Large intestine (tissue), 3 donors: ENCODE measurements around the gene PCDHGB1. TPM values are rescaled to one million over a fixed set of nuclear protein-coding genes. Genes with fewer than 3 reads are reported as not detected.
A peak's percentile ranks its signal among the peaks of the same experiment; 100 is the strongest.
"Not testable (repeated sequence)": the region's sequence is repeated elsewhere in the genome, so short reads cannot be mapped to it uniquely, and the experiment has no call there.

Source experiments
- DNase-seq, 2 donors: peaks; one replicate each; pipeline versions ENCODE4 v3.0.0 to v3.0.0-alpha.2; 2013
- H3K27ac ChIP-seq: one replicate; pipeline ENCODE4 v1.5.1; 2013; ENCODE audit warnings: low read length
- H3K27me3 ChIP-seq: 2 replicates; pipeline ENCODE4 v1.6.1; 2013; ENCODE audit warnings: low read length; ENCODE audit not compliant: control insufficient read depth, insufficient read depth
- H3K36me3 ChIP-seq: 2 replicates; pipeline ENCODE4 v1.6.1; 2013; ENCODE audit warnings: low read length; ENCODE audit not compliant: control insufficient read depth, insufficient read depth
- H3K4me1 ChIP-seq: one replicate; pipeline ENCODE4 v1.6.1; 2013; ENCODE audit warnings: low read length; ENCODE audit not compliant: control insufficient read depth, insufficient read depth
- H3K4me3 ChIP-seq: one replicate; pipeline ENCODE4 v1.5.1; 2013; ENCODE audit warnings: low read length
- H3K9me3 ChIP-seq: one replicate; pipeline ENCODE4 v1.6.1; 2013; ENCODE audit warnings: mild to moderate bottlenecking, low read depth, low read length, moderate library complexity; ENCODE audit not compliant: control insufficient read depth
- WGBS: methylation state at CpG from one replicate; pipeline ENCODE4 v1.1.5; 2013; ENCODE audit warnings: low lambda C conversion rate; ENCODE audit not compliant: insufficient coverage; 5-methylcytosine and 5-hydroxymethylcytosine counted together
- polyA plus RNA-seq: library from polyadenylated mRNA; unstranded; fragments of 120-200 nt; gene quantifications from one replicate; pipeline ENCODE4 v1.2.1, GENCODE V29; 2013

Gene PCDHGB1
- polyA plus RNA-seq, 1 donor, result 0.52 TPM

GRCh38 chr5:141397756-141398551 is 48.1 kb downstream of the PCDHGB1 start, which contains the start of gene PCDHGB5:
PCDHGB5 (plus strand) TSS chr5:141397947; CDS start chr5:141398128, 181 bp downstream.
- H3K9me3 ChIP-seq, result peaks cover 53% of the 10 kb centered on the region
- DNase-seq, result peak in 1 of 2 donors; percentile 32
- H3K27ac ChIP-seq, H3K4me1 ChIP-seq, H3K36me3 ChIP-seq: not testable (repeated sequence)
- peak within 1 kb of the TSS; percentile 26 for H3K4me3 ChIP-seq
- WGBS, result no CpG with 5 or more reads among the region's 43 CpGs
- H3K27me3 ChIP-seq, result peaks cover 47% of the 10 kb centered on the region

- Histone ChIP-seq H3K4me3 (no peak overlapping the region), H3K27me3 (peaks cover 47% of the 10 kb centered on the region), H3K9me3 (peaks cover 52% of the 10 kb centered on the region), H3K36me3 (no peaks in the 10 kb centered on the region), H3K4me1 (no peaks in the 10 kb centered on the region), H3K27ac (no peak overlapping the region)
- DNase-seq, result no peak
- no CpG with 5 or more reads among the region's 15 CpGs for WGBS
Observed at GRCh38 chr5:141398608-141399007, 48.7 kb downstream of the PCDHGB1 start.

GRCh38 chr5:141399555-141400258 is 49.8 kb downstream of the PCDHGB1 start:
- Histone ChIP-seq H3K9me3 (peaks cover 46% of the 10 kb centered on the region), H3K4me3 (no peak overlapping the region)
- no CpG with 5 or more reads among the region's 61 CpGs for WGBS

More at GRCh38 chr5:141399555-141400258, 49.8 kb downstream of the PCDHGB1 start:
- Histone ChIP-seq H3K27ac (no peak overlapping the region), H3K27me3 (peaks cover 49% of the 10 kb centered on the region), H3K36me3 (no peaks in the 10 kb centered on the region), H3K4me1 (no peaks in the 10 kb centered on the region)
- no peak for DNase-seq

Other genes with a start within 250 kb of the PCDHGB1 start
- gene PCDHB3, start 249.6 kb upstream of the PCDHGB1 start, polyA plus RNA-seq, result 1.1 TPM
- 1.6 TPM for gene PCDHB4, start 228.3 kb upstream of the PCDHGB1 start, polyA plus RNA-seq
- gene PCDHB5, start 214.9 kb upstream of the PCDHGB1 start, polyA plus RNA-seq, result 2.1 TPM
- 0.96 TPM for gene PCDHB6, start 200.0 kb upstream of the PCDHGB1 start, polyA plus RNA-seq
- gene PCDHB7, start 177.5 kb upstream of the PCDHGB1 start, polyA plus RNA-seq, result 1.3 TPM
- 0.67 TPM for gene PCDHB8, start 172.3 kb upstream of the PCDHGB1 start, polyA plus RNA-seq
- gene PCDHB16, start 167.7 kb upstream of the PCDHGB1 start, polyA plus RNA-seq, result 1.1 TPM
- 0.73 TPM for gene PCDHB9, start 162.9 kb upstream of the PCDHGB1 start, polyA plus RNA-seq
- gene PCDHB10, start 157.7 kb upstream of the PCDHGB1 start, polyA plus RNA-seq, result 2.9 TPM
- 1.1 TPM for gene PCDHB11, start 150.5 kb upstream of the PCDHGB1 start, polyA plus RNA-seq
- gene PCDHB12, start 141.4 kb upstream of the PCDHGB1 start, polyA plus RNA-seq, result 1.2 TPM
- gene PCDHB13, start 136.2 kb upstream of the PCDHGB1 start, polyA plus RNA-seq, result 1.4 TPM
- gene PCDHB14, start 126.8 kb upstream of the PCDHGB1 start, polyA plus RNA-seq, result 2.7 TPM
- gene PCDHB15, start 104.7 kb upstream of the PCDHGB1 start, polyA plus RNA-seq, result 3.0 TPM
- gene SLC25A2, start 46.0 kb upstream of the PCDHGB1 start, polyA plus RNA-seq, result 0.04 TPM
- 88.9 TPM for gene TAF7, start 29.3 kb upstream of the PCDHGB1 start, polyA plus RNA-seq
- gene PCDHGA1, start 19.6 kb upstream of the PCDHGB1 start, polyA plus RNA-seq, result 0.30 TPM
- 1.3 TPM for gene PCDHGA2, start 11.3 kb upstream of the PCDHGB1 start, polyA plus RNA-seq
- 0.96 TPM for gene PCDHGA3, start 6.3 kb upstream of the PCDHGB1 start, polyA plus RNA-seq
- gene PCDHGA4, start 4.9 kb downstream of the PCDHGB1 start, polyA plus RNA-seq, result 0.79 TPM
- gene PCDHGB2, start 9.9 kb downstream of the PCDHGB1 start, polyA plus RNA-seq, result 1.0 TPM
- gene PCDHGA5, start 14.1 kb downstream of the PCDHGB1 start, polyA plus RNA-seq, result 1.5 TPM
- gene PCDHGB3, start 20.1 kb downstream of the PCDHGB1 start, polyA plus RNA-seq, result 0.85 TPM
- gene PCDHGA6, start 23.8 kb downstream of the PCDHGB1 start, polyA plus RNA-seq, result 1.9 TPM
- gene PCDHGA7, start 32.6 kb downstream of the PCDHGB1 start, polyA plus RNA-seq, result 0.69 TPM
- gene PCDHGB4, start 37.6 kb downstream of the PCDHGB1 start, polyA plus RNA-seq, result 1.4 TPM
- gene PCDHGA8, start 42.5 kb downstream of the PCDHGB1 start, polyA plus RNA-seq, result 0.19 TPM
- gene PCDHGB5, start 47.8 kb downstream of the PCDHGB1 start, polyA plus RNA-seq, result 1.8 TPM
- 1.9 TPM for gene PCDHGA9, start 52.7 kb downstream of the PCDHGB1 start, polyA plus RNA-seq
- 2.9 TPM for gene PCDHGB6, start 57.9 kb downstream of the PCDHGB1 start, polyA plus RNA-seq
- gene PCDHGA10, start 62.9 kb downstream of the PCDHGB1 start, polyA plus RNA-seq, result 2.1 TPM
- gene PCDHGB7, start 67.6 kb downstream of the PCDHGB1 start, polyA plus RNA-seq, result 3.6 TPM
- gene PCDHGA11, start 71.0 kb downstream of the PCDHGB1 start, polyA plus RNA-seq, result 1.4 TPM
- 0.81 TPM for gene PCDHGA12, start 80.4 kb downstream of the PCDHGB1 start, polyA plus RNA-seq
- gene PCDHGC3, start 125.9 kb downstream of the PCDHGB1 start, polyA plus RNA-seq, result 30.4 TPM
- gene PCDHGC4, start 134.9 kb downstream of the PCDHGB1 start, polyA plus RNA-seq, result 1.7 TPM
- gene PCDHGC5, start 139.0 kb downstream of the PCDHGB1 start, polyA plus RNA-seq, result 0.39 TPM